WTC11 (cell line): ENCODE measurements around the gene CRAT.

ENCODE experiments used
- CTCF ChIP-seq: fragments of 200-600 bp; IDR thresholded peaks from 2 replicates; pipeline ENCODE4 v1.8.0; 2022; ENCODE audit warnings: antibody characterized with exemption
- FOXK1 ChIP-seq: sonication (generic); formaldehyde crosslinking; IDR thresholded peaks from 2 replicates; pipeline ENCODE4 v1.8.0; 2022; ENCODE audit warnings: mild to moderate bottlenecking, moderate library complexity, missing genetic modification reagents
- GABPB1 ChIP-seq: sonication (generic); formaldehyde crosslinking; IDR thresholded peaks from 2 replicates; pipeline ENCODE4 v1.8.1; 2023; ENCODE audit warnings: mild to moderate bottlenecking, missing genetic modification reagents
- NFE2L1 ChIP-seq: sonication (generic); formaldehyde crosslinking; IDR thresholded peaks from 2 replicates; pipeline ENCODE4 v1.8.1; 2023; ENCODE audit warnings: missing genetic modification reagents
- NR2C2 ChIP-seq: sonication (generic); formaldehyde crosslinking; IDR thresholded peaks from 2 replicates; pipeline ENCODE4 v1.8.0; 2022; ENCODE audit warnings: mild to moderate bottlenecking, missing genetic modification reagents
- PRRX2 ChIP-seq: fragments of 250-450 bp; sonication (Bioruptor Pico); IDR thresholded peaks from 2 replicates; pipeline ENCODE4 v1.8.0; 2021; ENCODE audit warnings: mild to moderate bottlenecking
- USF2 ChIP-seq: sonication (generic); formaldehyde crosslinking; IDR thresholded peaks from 2 replicates; pipeline ENCODE4 v1.8.1; 2023; ENCODE audit warnings: mild to moderate bottlenecking, missing genetic modification reagents, moderate library complexity
- ZNF121 ChIP-seq: sonication (generic); formaldehyde crosslinking; IDR thresholded peaks from 2 replicates; pipeline ENCODE4 v1.8.0; 2023; ENCODE audit warnings: missing genetic modification reagents
- ZNF423 ChIP-seq: fragments of 250-450 bp; sonication (Bioruptor Pico); IDR thresholded peaks from 2 replicates; pipeline ENCODE4 v2.1.2; 2022; ENCODE audit warnings: mild to moderate bottlenecking, moderate library complexity
- ZNF512 ChIP-seq: sonication (generic); formaldehyde crosslinking; IDR thresholded peaks from 2 replicates; pipeline ENCODE4 v1.8.1; 2022; ENCODE audit warnings: missing genetic modification reagents, borderline replicate concordance
- TF ChIP-seq, protein P1 (sequence below): sonication (generic); formaldehyde crosslinking; conservative IDR thresholded peaks from 2 replicates; pipeline ENCODE4 v1.8.1; 2022; ENCODE audit warnings: mild to moderate bottlenecking, missing genetic modification reagents

DNA sequence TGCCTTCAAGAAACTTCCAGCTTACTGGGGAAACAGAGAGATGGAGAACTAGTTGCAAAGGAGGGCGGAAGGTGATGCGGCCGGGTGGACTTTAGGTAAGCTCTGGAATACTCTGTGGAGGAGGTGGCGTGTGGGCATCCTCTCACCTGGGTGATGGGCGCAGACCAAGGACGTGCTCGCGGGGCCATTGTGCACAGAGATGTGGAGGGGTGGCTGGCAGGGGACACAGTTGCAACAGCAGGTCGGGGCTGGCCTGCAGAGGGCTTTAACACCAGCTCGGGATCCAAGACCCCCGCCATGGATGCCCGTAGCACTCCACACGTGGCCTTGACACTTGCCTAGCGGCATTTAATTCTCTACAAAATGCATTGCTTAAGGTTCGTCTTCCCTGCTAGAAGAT lies 40.9 kb upstream of the CRAT start:
- TF ChIP-seq GABPB1 (CRISPR knock-in tag): no peak
- no peak for TF ChIP-seq CTCF
- no peak for TF ChIP-seq ZNF512 (CRISPR knock-in tag)
- TF ChIP-seq, protein P1, sequence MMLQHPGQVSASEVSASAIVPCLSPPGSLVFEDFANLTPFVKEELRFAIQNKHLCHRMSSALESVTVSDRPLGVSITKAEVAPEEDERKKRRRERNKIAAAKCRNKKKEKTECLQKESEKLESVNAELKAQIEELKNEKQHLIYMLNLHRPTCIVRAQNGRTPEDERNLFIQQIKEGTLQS: no peak
- TF ChIP-seq USF2 (CRISPR knock-in tag): no peak
- no peak for TF ChIP-seq FOXK1 (CRISPR knock-in tag)
- no peak for TF ChIP-seq PRRX2 (CRISPR knock-in tag)
- TF ChIP-seq NFE2L1 (CRISPR knock-in tag): no peak
- no peak for TF ChIP-seq ZNF423 (CRISPR knock-in tag)
- no peak for TF ChIP-seq ZNF121 (CRISPR knock-in tag)
- TF ChIP-seq NR2C2 (CRISPR knock-in tag): no peak
